K562 treated with DMSO at 1 percent for 48 hours (cell line): ENCODE data around the gene ZNF330. TPM values are rescaled to one million over a fixed set of nuclear protein-coding genes. Genes with fewer than 3 reads are reported as not detected.

Experiments
- total RNA-seq: library from RNA; unstranded; fragments of 300-600 nt; gene quantifications from 2 replicates; pipeline ENCODE4 v1.2.3, GENCODE V29; 2022; ENCODE audit warnings: low replicate concordance; ENCODE audit errors: extremely low read depth

ZNF330 gene
- not detected in 2 replicates for total RNA-seq

DNA sequence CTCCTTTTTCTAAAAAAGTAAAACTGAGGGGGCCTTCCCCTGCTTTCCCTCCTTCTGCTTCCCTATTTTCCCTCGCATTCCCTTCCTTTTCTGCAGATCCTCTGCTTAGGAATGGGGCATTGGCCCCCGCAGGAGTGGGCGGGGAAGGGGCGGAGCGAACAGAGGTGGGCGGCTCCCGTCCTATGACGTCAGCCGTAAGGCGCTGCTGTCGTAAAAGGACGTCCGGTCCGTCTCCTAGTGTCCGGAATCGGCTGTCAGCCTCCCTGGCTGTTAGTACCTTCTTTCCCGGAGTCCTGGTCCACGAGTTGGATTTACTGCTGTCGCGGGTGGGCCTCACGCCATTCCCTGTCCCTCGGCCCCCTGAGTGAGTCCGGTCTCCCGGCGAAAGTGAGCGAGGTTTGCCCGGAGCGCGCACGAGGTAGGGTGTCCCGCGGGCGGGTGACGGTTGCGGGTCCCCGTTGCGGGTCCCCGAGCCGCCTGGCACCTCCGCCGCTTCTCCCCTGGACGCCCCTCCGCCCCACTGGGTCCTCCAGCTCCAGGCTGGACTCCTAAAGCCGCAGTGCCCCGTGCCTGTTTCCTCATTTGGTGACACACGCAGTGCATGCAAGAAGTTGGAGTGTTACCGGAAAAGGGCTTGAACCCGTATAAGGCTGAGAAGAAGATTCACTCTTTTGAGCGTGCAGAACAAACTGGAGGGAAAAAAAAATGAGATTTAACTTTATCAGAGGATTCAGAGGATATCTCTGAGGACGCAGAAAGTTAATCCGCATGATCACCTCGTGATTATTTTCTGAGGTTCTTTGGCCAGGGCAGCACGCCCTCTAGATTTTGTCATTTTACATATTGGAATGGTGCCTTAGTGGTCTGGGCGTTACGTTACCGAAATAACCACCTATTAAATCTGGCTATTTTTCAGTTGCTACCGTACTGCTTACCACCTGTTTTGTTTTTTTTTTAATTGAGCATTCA, at the start of gene ZNF330:
Gene ZNF330 (plus strand): TSS at position 205 of the 969 bp plus-strand sequence. CDS start 1,477 bp downstream, outside the sequence.

Other genes with a start within 250 kb of the ZNF330 start
- not detected in 2 replicates for gene RNF150, start 87.4 kb upstream of the ZNF330 start, total RNA-seq